NT2/D1 (cell line): ENCODE measurements around the gene RNF144B.

ENCODE experiments used
- DNase-seq: peaks from one replicate; pipeline ENCODE4 v3.0.0-alpha.2; 2011; ENCODE audit warnings: low read depth, low spot score
- H3K27me3 ChIP-seq: 2 replicates; pipeline ENCODE4 v1.6.0; 2011; ENCODE audit warnings: mild to moderate bottlenecking; ENCODE audit not compliant: insufficient read length, insufficient read depth
- H3K36me3 ChIP-seq: 2 replicates; pipeline ENCODE4 v1.6.1; 2011; ENCODE audit warnings: mild to moderate bottlenecking, low read length, mixed read lengths; ENCODE audit not compliant: insufficient read depth, insufficient read length
- H3K4me1 ChIP-seq: 2 replicates; pipeline ENCODE4 v1.5.1; 2011; ENCODE audit not compliant: insufficient read depth, insufficient read length
- H3K4me3 ChIP-seq: 2 replicates; pipeline ENCODE4 v1.5.1; 2011; ENCODE audit warnings: low read depth; ENCODE audit not compliant: insufficient read length
- H3K9ac ChIP-seq: 2 replicates; pipeline ENCODE4 v1.6.0; 2011; ENCODE audit warnings: low read depth; ENCODE audit not compliant: insufficient read length
- H3K9me3 ChIP-seq: 2 replicates; pipeline ENCODE4 v1.5.1; 2011; ENCODE audit warnings: mild to moderate bottlenecking, low read length; ENCODE audit not compliant: insufficient read depth
- SUZ12 ChIP-seq: IDR thresholded peaks from 2 replicates; pipeline ENCODE4 v1.6.1; 2011; ENCODE audit not compliant: insufficient read length, insufficient read depth; ENCODE audit errors: extremely low read depth
- YY1 ChIP-seq: IDR thresholded peaks from 2 replicates; pipeline ENCODE4 v1.6.1; 2011; ENCODE audit not compliant: insufficient read length, insufficient read depth
- ZNF274 ChIP-seq: IDR thresholded peaks from 2 replicates; pipeline ENCODE4 v1.6.1; 2011; ENCODE audit warnings: mild to moderate bottlenecking, low read depth, low read length

Gene RNF144B

DNA sequence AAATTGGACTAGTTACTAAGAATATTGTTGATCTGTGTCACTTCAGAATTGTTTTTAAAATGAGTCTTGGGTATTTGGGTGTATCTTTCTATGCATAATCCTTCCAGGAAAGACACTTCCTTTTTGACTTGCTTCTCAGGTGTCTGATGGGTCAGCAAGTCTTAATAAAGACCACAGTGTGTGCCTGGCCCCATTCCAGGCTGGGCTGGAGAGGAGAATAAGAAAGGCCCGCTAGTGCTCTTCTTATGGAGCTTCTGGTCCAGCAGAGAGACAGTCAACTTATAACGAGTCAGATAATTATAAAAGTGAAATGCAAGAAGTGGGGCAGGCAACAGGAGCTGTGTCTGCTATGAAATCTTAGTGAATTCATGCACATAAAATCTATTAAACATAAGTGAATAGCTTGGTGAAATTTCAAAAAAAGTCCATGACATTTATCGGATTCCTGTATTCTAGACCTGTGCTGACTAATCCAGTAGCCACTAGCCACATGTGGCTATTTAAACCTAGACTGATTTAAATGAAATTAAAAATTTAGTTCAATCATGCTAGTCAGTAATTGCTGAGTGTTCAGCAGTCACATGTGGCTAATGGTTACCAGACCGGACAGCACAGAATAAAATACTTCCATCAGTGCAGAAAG, 42.6 kb downstream of the RNF144B start:
- no peak overlapping the region for H3K9ac ChIP-seq
- H3K27me3 ChIP-seq: no peaks in the 10 kb centered on the region
- DNase-seq: no peak
- H3K36me3 ChIP-seq: no peaks in the 10 kb centered on the region
- H3K4me1 ChIP-seq: no peaks in the 10 kb centered on the region
- TF ChIP-seq YY1: no peak
- TF ChIP-seq SUZ12: no peak
- no peak for TF ChIP-seq ZNF274
- H3K4me3 ChIP-seq: no peak overlapping the region
- no peaks in the 10 kb centered on the region for H3K9me3 ChIP-seq

DNA sequence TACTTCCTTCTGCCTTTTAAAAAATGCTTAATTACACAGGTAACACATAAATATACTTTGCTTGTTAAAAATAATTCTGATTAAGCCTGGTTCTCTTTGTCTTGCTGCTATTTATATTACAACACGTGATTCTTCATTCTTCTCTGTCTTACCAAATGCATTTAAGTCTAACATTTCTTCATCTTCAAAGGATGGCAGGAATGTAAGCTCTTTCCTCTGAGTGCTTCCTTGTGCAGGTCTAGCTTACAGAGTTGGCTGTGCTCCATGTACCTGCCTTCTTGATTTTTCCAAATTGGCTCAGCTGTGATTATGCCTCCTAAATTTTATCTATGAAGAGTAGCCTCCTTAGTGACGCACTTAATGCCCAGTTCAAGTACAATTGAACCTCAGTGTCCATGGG, 44.4 kb downstream of the RNF144B start:
- H3K9ac ChIP-seq: no peak overlapping the region
- no peaks in the 10 kb centered on the region for H3K4me1 ChIP-seq
- H3K36me3 ChIP-seq: no peaks in the 10 kb centered on the region
- H3K9me3 ChIP-seq: no peaks in the 10 kb centered on the region
- H3K4me3 ChIP-seq: no peak overlapping the region
- TF ChIP-seq ZNF274: no peak
- no peak for TF ChIP-seq SUZ12
- no peaks in the 10 kb centered on the region for H3K27me3 ChIP-seq
- no peak for DNase-seq

DNA sequence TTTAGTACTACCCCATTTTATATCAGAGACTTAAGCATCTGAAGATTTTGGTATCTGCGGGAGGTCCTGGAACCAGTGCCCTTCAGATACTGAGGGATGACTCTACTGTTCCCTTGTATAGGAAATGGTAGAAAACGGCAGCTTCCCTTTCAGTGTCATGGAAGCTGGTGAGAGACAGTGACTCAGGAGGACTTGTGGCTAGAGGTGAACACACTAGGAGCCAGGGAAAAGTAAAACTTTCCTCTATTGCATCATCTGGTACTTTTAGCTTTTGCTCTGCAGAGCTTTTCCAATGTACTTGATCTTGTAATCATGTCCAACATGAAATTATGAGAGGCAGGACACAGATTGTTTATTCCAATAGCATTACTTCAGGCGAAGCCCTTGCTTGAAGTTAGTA, 45.0 kb downstream of the RNF144B start:
- no peak for TF ChIP-seq ZNF274
- TF ChIP-seq SUZ12: no peak
- TF ChIP-seq YY1: no peak
- Histone ChIP-seq H3K4me3 (no peak overlapping the region), H3K9me3 (no peaks in the 10 kb centered on the region), H3K36me3 (no peaks in the 10 kb centered on the region), H3K9ac (no peak overlapping the region), H3K27me3 (no peaks in the 10 kb centered on the region), H3K4me1 (no peaks in the 10 kb centered on the region)
- no peak for DNase-seq

DNA sequence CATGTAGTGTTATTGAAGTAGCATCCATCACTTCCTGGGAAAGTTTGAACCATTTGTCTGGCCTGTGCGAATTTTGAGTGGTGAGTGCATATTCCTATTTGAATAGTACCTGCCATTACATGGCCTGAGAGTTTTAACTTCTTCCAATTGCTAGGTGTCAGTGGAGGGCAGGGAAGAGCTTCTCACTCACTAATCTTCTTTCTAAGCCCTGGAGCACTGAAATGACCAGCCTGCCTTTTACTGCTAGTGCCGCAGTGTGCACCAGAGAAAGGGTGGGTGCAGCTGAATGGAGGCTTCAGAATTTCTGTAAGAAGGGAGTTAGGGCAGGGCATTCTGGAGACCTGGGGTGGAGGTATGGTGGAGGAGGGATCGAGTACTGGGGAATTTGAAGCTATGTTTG, 45.5 kb downstream of the RNF144B start:
- no peak for TF ChIP-seq YY1
- no peak for TF ChIP-seq ZNF274
- Histone ChIP-seq H3K9ac (no peak overlapping the region), H3K4me3 (no peak overlapping the region), H3K36me3 (no peaks in the 10 kb centered on the region), H3K4me1 (no peaks in the 10 kb centered on the region), H3K27me3 (no peaks in the 10 kb centered on the region), H3K9me3 (no peaks in the 10 kb centered on the region)
- DNase-seq: no peak

DNA sequence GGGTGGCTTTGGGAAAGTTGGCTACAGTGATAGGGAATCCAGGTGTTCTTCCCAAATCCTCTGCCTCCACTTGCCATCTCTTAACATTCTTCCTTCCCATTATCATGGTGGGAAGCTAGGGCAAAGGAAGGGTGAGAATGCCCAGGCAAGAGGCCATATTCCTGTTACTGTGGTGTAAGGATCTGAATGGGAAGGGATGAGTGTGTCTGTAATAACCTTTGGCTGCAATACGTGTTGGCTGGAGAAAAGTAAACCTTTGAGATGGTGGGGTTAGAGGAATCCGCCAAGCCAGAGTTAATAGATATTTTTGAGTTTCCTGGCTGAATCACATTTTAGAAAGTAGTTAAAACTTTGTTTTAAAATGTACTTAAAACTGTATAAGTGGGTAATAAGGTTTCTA, 45.9 kb downstream of the RNF144B start:
- H3K9me3 ChIP-seq: no peaks in the 10 kb centered on the region
- no peak for TF ChIP-seq ZNF274
- TF ChIP-seq YY1: no peak
- no peak for TF ChIP-seq SUZ12
- no peak overlapping the region for H3K4me3 ChIP-seq
- H3K4me1 ChIP-seq: no peaks in the 10 kb centered on the region
- H3K27me3 ChIP-seq: no peaks in the 10 kb centered on the region
- H3K36me3 ChIP-seq: no peaks in the 10 kb centered on the region
- H3K9ac ChIP-seq: no peak overlapping the region
- DNase-seq: no peak

DNA sequence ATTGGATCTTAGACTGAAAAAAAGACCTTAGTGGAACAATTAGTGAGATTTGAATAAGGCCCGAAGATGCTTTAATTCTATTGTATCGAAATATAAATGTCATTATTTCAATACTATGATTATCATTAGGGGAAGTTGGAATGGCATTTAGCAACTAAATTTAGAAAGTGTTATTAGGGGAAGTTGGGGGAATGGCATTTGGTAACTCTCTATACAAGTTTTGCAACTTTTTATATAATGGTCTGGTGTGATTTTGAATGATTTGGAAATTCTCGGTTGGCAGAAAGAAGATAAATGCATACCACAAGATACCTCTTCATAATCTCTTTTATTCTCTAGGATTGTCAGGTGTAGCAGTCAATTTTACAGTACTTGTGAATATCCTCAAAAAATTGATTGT, 49.2 kb downstream of the RNF144B start:
- Histone ChIP-seq H3K9me3 (no peaks in the 10 kb centered on the region), H3K9ac (no peak overlapping the region), H3K27me3 (no peaks in the 10 kb centered on the region), H3K4me3 (no peak overlapping the region), H3K36me3 (no peaks in the 10 kb centered on the region), H3K4me1 (no peaks in the 10 kb centered on the region)
- TF ChIP-seq YY1 (no peak), ZNF274 (no peak), SUZ12 (no peak)
- no peak for DNase-seq

DNA sequence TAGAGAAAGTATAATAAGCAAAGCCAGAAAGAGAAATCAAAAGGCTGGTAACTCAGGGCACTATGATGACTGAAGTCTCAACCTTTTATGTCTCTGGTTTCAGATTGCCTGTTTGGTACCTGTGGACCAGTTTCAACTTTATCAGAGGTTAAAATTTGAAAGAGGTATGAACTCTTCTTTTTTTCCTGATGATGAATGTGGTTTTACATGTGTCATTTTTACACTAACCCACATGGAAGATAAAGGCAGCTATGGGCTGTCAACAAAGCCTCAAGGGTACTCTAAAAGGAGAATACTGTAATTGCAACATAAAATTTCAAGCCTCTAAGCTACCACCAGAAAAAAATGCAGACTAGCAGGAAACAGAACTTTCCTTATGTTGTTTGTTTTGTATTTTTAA, 52.4 kb downstream of the RNF144B start:
- Histone ChIP-seq H3K4me1 (no peaks in the 10 kb centered on the region), H3K4me3 (no peak overlapping the region), H3K36me3 (no peaks in the 10 kb centered on the region), H3K27me3 (no peaks in the 10 kb centered on the region), H3K9ac (no peak overlapping the region), H3K9me3 (no peaks in the 10 kb centered on the region)
- TF ChIP-seq YY1: no peak
- TF ChIP-seq ZNF274: no peak
- no peak for TF ChIP-seq SUZ12
- DNase-seq: no peak
